Measurements from ENCODE around the gene CDH18. TPM values are rescaled to one million over a fixed set of nuclear protein-coding genes. Genes with fewer than 3 reads are reported as not detected.

CDH18 gene
- total RNA-seq, 1 donor from 2014 or later = not detected

- Histone ChIP-seq H3K36me3 (no peaks in the 10 kb centered on the region), H3K9me3 (no peaks in the 10 kb centered on the region), H3K27ac (no peak overlapping the region), H3K27me3 (no peaks in the 10 kb centered on the region), H3K4me1 (no peaks in the 10 kb centered on the region), H3K4me3 (no peak overlapping the region)
- TF ChIP-seq, protein P1, sequence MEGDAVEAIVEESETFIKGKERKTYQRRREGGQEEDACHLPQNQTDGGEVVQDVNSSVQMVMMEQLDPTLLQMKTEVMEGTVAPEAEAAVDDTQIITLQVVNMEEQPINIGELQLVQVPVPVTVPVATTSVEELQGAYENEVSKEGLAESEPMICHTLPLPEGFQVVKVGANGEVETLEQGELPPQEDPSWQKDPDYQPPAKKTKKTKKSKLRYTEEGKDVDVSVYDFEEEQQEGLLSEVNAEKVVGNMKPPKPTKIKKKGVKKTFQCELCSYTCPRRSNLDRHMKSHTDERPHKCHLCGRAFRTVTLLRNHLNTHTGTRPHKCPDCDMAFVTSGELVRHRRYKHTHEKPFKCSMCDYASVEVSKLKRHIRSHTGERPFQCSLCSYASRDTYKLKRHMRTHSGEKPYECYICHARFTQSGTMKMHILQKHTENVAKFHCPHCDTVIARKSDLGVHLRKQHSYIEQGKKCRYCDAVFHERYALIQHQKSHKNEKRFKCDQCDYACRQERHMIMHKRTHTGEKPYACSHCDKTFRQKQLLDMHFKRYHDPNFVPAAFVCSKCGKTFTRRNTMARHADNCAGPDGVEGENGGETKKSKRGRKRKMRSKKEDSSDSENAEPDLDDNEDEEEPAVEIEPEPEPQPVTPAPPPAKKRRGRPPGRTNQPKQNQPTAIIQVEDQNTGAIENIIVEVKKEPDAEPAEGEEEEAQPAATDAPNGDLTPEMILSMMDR (IDR thresholded peaks at IDR 0.05) = no peak
- intact Hi-C loops (cut with DNase I) = no loop called here
- DNase-seq (ENCODE audit: low spot score in 2 of 2) = no peak
These were observed 85.6 kb downstream of the CDH18 start for GRCh38 chr5:19902316-19902934.

GRCh38 chr5:19900269-19900668 lies 87.7 kb downstream of the CDH18 start:
- no peaks in the 10 kb centered on the region for H3K4me1 ChIP-seq
- H3K27me3 ChIP-seq = no peaks in the 10 kb centered on the region
- H3K4me3 ChIP-seq = no peak overlapping the region
- no peaks in the 10 kb centered on the region for H3K36me3 ChIP-seq
- H3K27ac ChIP-seq = no peak overlapping the region
- intact Hi-C loops (cut with DNase I) = no loop called here
- no peaks in the 10 kb centered on the region for H3K9me3 ChIP-seq
- TF ChIP-seq, protein P1 (IDR thresholded peaks at IDR 0.05) = no peak
- DNase-seq (ENCODE audit: low spot score in 2 of 2) = no peak

DNA sequence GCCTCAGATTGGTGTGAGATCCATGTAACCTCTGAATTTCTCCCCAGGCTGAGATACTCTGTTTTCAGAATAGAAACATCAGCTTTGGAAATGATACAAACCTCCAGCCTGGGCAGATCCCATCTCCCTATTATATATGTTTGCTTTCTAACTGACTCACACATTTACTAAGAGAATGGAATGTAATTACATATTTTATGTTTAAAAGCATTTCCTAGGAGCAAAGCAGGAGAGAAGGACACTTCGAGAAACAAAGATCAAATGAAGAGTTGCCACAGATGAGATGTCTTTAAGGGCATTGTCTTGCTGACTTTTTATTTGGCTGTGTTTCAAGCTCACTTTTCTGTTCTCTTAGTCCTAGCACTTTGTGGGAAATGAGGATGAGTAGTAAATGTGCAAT lies 96.3 kb downstream of the CDH18 start:
- H3K27ac ChIP-seq = no peak overlapping the region
- intact Hi-C loops (cut with DNase I) = no loop called here
- H3K4me3 ChIP-seq = no peak overlapping the region
- TF ChIP-seq, protein P1 (IDR thresholded peaks at IDR 0.05) = no peak
- DNase-seq (ENCODE audit: low spot score in 2 of 2) = no peak
- no peaks in the 10 kb centered on the region for H3K27me3 ChIP-seq
- H3K4me1 ChIP-seq = no peaks in the 10 kb centered on the region
- no peaks in the 10 kb centered on the region for H3K36me3 ChIP-seq
- no peaks in the 10 kb centered on the region for H3K9me3 ChIP-seq

GRCh38 chr5:19886123-19886917 lies 101.7 kb downstream of the CDH18 start:
- intact Hi-C loops (cut with DNase I) = no loop called here
- TF ChIP-seq, protein P1 (IDR thresholded peaks at IDR 0.05) = no peak
- Histone ChIP-seq H3K4me3 (no peak overlapping the region), H3K27ac (no peak overlapping the region), H3K27me3 (no peaks in the 10 kb centered on the region), H3K9me3 (no peaks in the 10 kb centered on the region), H3K4me1 (no peaks in the 10 kb centered on the region), H3K36me3 (no peaks in the 10 kb centered on the region)
- DNase-seq (ENCODE audit: low spot score in 2 of 2) = no peak

DNA sequence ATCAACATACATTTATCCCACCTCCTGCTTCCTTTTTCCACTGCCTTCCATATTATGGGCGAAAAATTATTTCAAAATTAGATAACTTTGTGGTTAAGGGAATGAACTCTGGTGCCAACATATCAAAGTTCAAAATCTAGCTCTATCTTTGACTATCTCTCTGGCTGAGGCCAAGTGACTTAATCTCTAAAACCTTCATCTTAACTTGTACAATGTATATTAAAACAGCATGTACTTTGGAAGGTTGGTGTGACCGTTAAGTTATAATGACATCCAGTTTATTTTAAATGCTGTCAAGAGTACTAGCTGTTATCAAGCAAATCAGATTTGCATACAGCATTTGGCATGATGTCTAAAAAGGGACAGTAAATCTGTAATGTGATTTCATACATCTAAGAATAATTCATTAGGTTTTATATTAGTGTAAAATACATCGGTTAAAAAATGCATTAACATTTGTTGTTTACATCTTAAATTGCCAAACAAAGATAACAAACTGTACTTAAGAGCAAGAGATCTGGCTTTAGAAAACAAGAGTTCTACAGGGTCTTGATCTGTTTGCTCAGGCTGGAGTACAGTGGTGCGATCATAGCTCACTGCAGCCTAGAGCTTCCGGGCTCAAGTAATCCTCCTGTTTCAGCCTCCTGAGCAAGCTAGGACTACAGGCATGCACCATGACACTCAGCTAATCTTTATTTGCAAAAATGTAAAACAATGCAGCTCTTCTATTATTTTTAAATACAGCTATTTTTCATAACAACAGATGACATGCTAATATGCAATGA lies 102.8 kb downstream of the CDH18 start:
- DNase-seq (ENCODE audit: low spot score in 2 of 2) = no peak
- TF ChIP-seq, protein P1 (IDR thresholded peaks at IDR 0.05) = no peak
- H3K4me3 ChIP-seq = no peak overlapping the region
- intact Hi-C loops (cut with DNase I) = no loop called here
- H3K4me1 ChIP-seq = no peaks in the 10 kb centered on the region
- no peaks in the 10 kb centered on the region for H3K27me3 ChIP-seq
- no peaks in the 10 kb centered on the region for H3K36me3 ChIP-seq
- H3K9me3 ChIP-seq = no peaks in the 10 kb centered on the region
- no peak overlapping the region for H3K27ac ChIP-seq
